ENCODE measurements around the gene ARHGAP8. TPM values are rescaled to one million over a fixed set of nuclear protein-coding genes. Genes with fewer than 3 reads are reported as not detected.
"Not testable (repeated sequence)": the region's sequence is repeated elsewhere in the genome, so short reads cannot be mapped to it uniquely, and the experiment has no call there.

Gene ARHGAP8
- total RNA-seq, 1 donor from 2014 or later, result 5.3 TPM

DNA sequence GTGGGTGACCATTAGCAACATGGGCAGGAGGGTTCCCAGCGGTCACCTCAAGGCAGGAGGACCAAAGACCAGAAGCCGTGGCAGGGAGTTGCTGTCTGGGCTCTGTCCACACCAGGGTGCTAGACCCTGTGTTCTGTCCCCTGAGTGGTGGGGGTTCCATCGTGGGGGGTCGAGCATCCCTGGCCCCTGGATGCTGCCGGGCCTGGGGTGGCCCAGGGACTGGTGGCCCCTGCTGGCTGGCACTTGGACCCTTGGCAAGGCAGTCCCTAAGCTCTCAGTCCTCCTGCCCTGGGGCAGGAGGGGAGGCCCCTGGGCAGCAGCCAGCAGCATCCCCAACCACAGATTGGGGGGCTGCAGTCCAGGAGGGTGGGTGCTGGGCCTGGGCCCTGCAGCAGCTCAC, 13.4 kb upstream of the ARHGAP8 start:
- DNase-seq (ENCODE audit: low spot score), result no peak

GRCh38 chr22:44739666-44740065, 12.7 kb upstream of the ARHGAP8 start:
- DNase-seq (ENCODE audit: low spot score), result not testable (repeated sequence)

- no peak for DNase-seq (ENCODE audit: low spot score)
Observed at GRCh38 chr22:44740307-44740706, 12.1 kb upstream of the ARHGAP8 start.

- DNase-seq (ENCODE audit: low spot score), result no peak
Observed at GRCh38 chr22:44741929-44742328, 10.4 kb upstream of the ARHGAP8 start.

DNA sequence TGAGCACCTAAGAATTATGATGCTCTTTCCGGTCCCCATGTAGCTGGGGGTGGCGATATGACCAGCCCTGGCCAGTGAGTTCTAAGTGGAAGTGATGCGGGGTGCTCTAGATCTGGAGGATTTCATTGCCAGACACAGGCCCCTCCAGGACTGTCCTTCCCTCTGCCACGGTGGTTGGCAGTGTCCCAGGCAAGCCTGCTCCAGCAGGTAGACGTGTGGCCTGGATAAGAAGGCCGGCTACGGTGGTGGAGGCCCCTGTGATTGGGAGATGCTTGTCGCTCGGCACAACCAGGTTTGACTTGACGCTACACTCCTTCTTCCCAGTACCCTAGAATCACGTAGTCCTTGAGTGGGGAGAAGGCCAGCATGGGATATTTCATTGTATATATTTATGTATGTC, 9.1 kb upstream of the ARHGAP8 start:
- DNase-seq (ENCODE audit: low spot score), result no peak

DNA sequence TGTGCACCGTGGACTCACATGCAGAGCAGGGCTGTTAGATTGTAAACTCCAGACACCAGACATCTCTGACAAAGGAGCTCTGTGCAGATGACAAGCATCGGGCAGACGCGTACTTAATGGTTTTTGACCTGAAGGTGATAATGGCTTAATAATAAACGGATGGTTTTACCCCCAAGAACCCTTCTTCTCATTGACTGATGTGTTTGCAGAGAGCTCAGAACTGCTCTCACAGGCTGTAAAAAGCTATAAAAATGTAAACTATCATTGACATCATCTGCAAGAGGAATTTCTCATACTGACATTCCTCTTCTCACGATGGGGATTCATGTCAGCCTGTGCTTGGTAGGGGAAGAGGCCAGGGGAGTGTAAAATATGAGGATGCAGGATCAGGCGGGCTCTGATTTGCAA, 8.6 kb upstream of the ARHGAP8 start:
- peak; percentile 82 for DNase-seq (ENCODE audit: low spot score)

DNA sequence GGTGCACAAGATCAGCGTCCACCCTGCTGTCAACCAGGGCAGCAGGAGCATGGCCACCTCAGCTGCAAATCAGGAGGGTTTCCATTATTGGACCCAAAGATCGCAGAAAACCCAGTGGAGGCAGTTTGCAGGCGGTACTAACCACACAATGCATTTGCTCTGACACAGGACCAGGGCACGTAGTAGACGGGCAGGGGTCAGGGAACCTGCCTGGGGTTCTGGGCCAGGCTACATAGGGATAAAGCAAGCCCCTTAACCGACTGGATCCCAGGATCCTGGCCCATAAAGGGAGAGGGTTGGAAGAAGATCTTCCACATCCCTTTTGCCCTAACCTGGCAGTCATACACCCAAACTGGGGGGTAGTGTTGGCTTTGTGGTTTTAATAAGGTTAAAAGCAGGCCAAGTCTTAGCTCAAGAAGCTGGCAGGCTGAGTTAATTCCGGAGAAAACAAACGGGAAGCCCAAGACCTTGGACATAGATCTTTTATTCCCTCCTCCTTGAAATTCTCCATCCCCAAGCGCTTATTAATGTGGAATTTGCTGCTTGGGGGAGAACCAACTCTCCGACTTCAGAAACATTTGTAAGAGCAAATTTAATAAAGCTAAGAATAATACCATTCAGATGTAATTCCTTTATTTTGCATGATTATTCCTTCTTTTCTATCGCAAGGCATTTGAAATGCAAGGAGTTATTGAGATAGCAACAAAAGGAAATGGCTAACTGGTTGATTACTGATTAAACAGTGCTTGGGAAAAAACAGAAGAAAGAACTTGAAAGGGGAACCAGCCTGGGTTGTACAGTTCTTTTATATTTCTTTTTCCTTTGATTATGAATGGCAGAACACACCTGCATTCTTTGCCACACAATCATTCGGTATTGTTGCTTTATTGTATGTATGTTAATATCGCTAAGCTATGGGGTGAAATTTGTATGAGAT, 6.3 kb upstream of the ARHGAP8 start:
- no peak for DNase-seq (ENCODE audit: low spot score)

GRCh38 chr22:44747784-44748127, 4.6 kb upstream of the ARHGAP8 start:
- DNase-seq (ENCODE audit: low spot score), result not testable (repeated sequence)

GRCh38 chr22:44748524-44748923, 3.9 kb upstream of the ARHGAP8 start:
- no peak for DNase-seq (ENCODE audit: low spot score)

DNA sequence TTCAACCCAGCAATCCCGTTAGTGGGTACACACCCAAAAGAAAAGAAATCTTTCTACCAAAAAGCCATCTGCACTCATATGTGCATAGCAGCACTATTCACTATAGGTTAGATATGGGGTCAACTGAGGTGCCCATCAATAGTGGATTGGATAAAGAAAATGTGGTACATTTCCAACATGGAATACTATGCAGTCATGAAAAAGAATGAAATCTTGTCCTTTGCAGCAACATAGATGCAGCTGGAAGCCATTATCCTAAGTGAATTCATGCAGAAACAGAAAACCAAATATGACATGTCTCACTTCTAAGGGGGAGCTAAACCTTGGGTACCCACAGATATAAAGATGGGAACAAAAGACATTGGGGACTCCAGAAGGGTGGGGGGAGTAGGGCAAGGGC, 1.9 kb upstream of the ARHGAP8 start:
- DNase-seq (ENCODE audit: low spot score), result no peak

GRCh38 chr22:44753189-44754042, 1.0 kb downstream of the ARHGAP8 start:
- peak; percentile 92 for DNase-seq (ENCODE audit: low spot score)

DNA sequence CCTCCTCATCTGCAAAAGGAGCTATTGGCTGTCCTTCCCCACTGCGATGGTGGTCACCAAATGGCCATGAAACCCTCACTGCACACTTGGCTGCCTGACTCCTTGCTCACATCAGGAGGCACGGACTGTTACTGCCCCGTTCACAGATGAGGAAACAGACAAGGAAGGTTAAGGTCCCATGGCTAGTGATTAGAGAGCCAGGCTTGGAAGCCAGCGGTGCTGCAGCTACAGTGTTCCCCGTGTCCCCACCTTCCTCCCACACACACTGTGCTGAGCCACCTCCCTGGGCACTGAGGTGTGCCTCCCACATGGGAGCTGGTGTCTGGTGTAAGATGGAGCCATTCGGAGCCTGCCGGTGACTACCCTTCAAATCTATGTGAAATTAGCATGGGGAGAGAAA, 2.6 kb downstream of the ARHGAP8 start:
- no peak for DNase-seq (ENCODE audit: low spot score)

DNA sequence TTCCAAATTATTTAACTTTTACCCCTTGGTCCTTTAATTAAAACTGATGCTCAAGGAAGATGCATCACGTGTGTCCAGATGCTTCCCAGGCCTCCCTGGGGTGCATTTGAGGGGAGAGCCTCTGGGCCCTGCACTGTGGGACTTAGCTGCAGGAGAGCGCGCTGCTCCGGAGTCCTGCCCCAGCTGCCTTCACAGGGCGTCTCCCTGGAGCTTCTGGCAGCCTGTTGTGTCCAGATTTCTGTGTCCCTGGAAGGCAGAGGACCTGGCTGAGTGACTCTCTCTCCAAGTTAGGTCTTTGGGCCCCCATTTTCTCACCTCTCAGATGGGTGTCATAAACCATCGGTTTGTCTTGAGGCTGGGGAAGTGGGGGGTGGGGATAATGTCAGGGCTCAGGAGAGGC, 3.0 kb downstream of the ARHGAP8 start:
- peak; percentile 51 for DNase-seq (ENCODE audit: low spot score)

DNA sequence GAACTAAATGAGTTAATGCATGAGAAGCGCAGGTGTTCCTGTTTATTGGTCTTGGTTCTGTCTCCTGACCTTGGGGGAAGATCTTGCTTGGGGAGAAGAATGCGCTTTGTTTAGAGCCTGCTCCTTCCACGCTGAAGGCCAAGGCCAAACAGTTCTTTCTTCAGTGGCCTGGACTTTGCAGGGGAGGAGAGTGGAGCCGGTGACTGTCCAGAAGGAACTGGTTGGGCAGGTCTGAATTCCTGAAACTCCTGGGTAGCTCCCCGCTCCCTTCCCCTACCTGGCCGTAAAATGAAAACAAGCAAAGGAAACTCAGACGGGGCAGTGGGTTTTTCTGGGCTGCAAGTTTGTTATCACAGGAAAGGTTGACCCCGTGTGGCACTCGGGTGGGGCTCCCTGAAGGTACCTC, 3.6 kb downstream of the ARHGAP8 start:
- DNase-seq (ENCODE audit: low spot score), result peak; percentile 50

GRCh38 chr22:44758344-44758973, 6.1 kb downstream of the ARHGAP8 start:
- peak; percentile 51 for DNase-seq (ENCODE audit: low spot score)

DNA sequence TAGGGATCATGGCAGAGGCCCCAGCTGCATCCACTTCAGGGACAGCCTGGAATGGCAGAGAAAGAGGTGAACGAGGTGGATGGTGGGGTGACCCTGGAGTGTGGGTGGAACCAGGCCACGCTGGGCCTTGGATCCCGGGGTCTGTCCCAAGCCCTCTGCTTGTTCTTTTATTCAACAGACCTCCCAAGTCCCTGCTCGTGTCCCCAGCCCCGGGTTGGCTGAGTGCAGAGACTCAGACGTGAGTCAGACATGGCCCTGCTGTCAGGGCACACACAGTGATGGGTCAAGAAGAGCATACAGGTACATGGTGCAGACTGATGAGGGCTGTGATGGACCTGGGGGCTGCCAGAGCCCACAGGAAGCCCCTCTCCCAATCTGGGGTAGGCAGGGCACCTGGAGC, 6.6 kb downstream of the ARHGAP8 start:
- DNase-seq (ENCODE audit: low spot score), result no peak

DNA sequence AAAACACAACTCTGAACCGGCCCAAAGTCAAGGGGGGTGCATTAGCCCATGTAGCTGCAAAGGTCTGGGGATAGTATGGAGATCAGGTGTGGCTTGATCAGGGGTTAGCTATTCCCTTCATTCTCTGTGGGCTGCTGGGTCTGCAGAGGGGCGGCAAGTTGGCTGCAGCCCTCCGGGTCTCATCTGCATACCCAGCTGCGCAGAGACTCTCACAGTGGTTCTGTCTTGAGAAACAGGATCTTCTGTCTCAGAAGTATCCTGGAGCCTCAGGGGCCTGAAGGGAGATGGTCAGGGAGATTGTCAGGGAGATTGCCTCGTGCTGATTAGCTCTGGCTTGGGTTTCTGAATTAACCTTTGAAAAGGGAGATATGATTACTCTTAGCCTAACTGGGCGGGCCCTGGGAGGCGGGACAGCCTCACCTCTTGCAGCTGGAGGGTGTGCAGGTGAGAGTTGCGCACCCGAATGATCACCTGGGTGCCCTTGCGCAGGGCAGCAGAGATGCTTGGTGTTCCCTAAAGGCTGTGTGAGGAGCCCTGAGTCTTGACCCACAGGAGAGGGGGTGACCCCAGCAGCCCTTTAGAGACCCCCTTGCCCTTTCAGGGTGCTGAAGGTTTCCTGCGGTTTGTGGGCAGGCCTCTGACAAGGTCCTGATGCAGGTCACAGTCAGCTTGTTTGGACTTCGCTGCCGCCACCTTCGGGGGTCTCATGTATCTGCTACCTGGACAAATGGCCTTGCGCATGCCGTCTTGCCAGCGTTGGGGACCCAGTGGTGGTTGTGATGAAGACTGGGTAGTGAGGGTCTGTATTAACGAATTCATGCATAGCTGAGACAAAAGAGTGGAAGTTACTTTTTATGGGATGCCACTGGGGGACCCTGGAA, 7.3 kb downstream of the ARHGAP8 start:
- DNase-seq (ENCODE audit: low spot score), result no peak

DNA sequence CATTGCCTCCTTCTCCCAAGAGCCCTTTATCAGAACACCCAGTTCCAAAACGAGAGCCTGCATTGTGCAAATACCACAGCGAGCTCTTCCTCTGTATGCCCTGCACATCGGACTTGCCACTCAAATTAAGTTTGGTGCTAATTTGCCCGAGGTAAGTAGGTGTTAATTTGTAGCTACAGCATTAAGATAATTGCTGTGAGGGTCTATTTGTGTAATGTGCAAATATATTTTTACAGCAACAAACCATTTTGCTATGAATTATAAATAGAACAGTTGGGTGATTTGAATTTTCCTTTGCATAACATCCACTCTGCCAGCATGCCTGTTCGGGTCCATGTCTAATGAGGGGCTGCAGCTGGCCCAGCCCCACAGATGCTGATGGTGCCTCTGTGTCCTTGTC, 8.1 kb downstream of the ARHGAP8 start:
- no peak for DNase-seq (ENCODE audit: low spot score)

DNA sequence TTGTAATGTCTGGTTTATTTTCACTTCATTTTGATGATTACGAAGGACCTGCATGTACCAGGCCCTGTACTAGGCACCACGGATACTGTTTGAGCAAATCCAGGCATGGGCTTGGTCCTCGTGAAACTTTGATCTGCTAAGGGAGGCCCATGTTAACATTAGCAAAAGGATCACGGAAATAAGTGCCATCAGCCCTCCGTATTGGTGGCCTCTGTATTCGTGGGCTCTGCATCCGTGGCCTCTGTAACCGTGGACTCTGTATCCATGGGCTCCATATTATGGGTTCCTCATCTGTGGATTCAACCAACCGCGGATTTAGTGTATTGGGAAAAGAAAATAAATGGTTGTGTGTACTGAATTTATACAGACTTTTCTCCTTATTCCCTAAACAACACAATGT, 8.7 kb downstream of the ARHGAP8 start:
- no peak for DNase-seq (ENCODE audit: low spot score)

- DNase-seq (ENCODE audit: low spot score), result no peak
Observed at GRCh38 chr22:44764373-44764772, 12.0 kb downstream of the ARHGAP8 start.

DNA sequence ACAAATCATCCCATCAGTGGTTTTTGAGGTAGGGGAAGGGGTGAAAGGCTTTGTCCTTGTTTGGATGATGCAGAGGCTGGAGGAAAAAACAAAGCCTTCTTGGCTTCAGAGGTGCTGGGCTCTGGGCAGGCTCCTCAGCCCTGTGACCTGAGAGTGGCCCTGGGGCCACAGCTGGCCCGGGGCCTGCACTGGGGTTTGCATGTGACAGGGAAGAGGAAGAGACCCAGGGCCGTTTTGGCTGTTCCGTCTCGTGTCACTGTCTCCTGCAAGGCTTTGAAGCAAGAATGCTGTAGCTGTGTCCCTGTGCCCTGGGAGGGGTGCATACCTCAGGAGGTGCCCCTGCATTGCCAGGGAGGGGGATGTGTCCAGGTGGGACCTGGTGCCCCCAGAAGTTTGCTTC, 12.6 kb downstream of the ARHGAP8 start:
- DNase-seq (ENCODE audit: low spot score), result no peak

Data from umbilical cord (tissue), 2 donors.